HepG2 (cell line): ENCODE data around the gene PNLDC1. TPM values are rescaled to one million over a fixed set of nuclear protein-coding genes. Genes with fewer than 3 reads are reported as not detected.

Experiments used
- HOMEZ ChIP-seq: IDR thresholded peaks from 2 replicates; pipeline ENCODE4 v1.6.1; 2016; ENCODE audit warnings: low read depth
- RBM39 ChIP-seq: fragments of 200-400 bp; formaldehyde crosslinking; IDR thresholded peaks from one replicate; pipeline ENCODE4 v1.6.1; 2018; ENCODE audit warnings: antibody characterized with exemption, mild to moderate bottlenecking, low read depth, low read length; ENCODE audit not compliant: poor library complexity, severe bottlenecking
- SAP130 ChIP-seq: IDR thresholded peaks from 2 replicates; pipeline ENCODE4 v1.6.1; 2016; ENCODE audit warnings: low read depth
- TAF15 ChIP-seq: fragments of 200-400 bp; formaldehyde crosslinking; IDR thresholded peaks from one replicate; pipeline ENCODE4 v1.6.1; 2018; ENCODE audit warnings: mild to moderate bottlenecking, low read depth, low read length; ENCODE audit not compliant: poor library complexity, severe bottlenecking
- TCF12 ChIP-seq, 2 experiments: fragments of 450-650 bp in 1 of 2; sonication (generic) in 1 of 2; formaldehyde crosslinking in 1 of 2; IDR thresholded peaks; 2 replicates each; pipeline versions ENCODE4 v1.6.1 to v1.8.0; 2017 to 2022; ENCODE audit warnings: antibody characterized with exemption in 1 of 2, mild to moderate bottlenecking in 1 of 2, missing genetic modification reagents in 1 of 2, moderate library complexity in 1 of 2
- TOPORS ChIP-seq: sonication (generic); formaldehyde crosslinking; IDR thresholded peaks from 2 replicates; pipeline ENCODE4 v1.8.0; 2023; ENCODE audit warnings: mild to moderate bottlenecking, missing genetic modification reagents
- TP53 ChIP-seq: sonication (generic); formaldehyde crosslinking; conservative IDR thresholded peaks from 2 replicates; pipeline ENCODE4 v1.4.0; 2020; ENCODE audit warnings: missing genetic modification reagents
- YEATS4 ChIP-seq: sonication (generic); formaldehyde crosslinking; IDR thresholded peaks from 2 replicates; pipeline ENCODE4 v1.4.0; 2020; ENCODE audit warnings: missing genetic modification reagents, borderline replicate concordance
- ZFY ChIP-seq: sonication (generic); formaldehyde crosslinking; IDR thresholded peaks from 2 replicates; pipeline ENCODE4 v1.4.0; 2020; ENCODE audit warnings: missing genetic modification reagents
- ZNF276 ChIP-seq: sonication (generic); formaldehyde crosslinking; IDR thresholded peaks from 2 replicates; pipeline ENCODE4 v1.4.0; 2020; ENCODE audit warnings: mild to moderate bottlenecking, low read depth, missing genetic modification reagents
- ZNF563 ChIP-seq: sonication (generic); formaldehyde crosslinking; IDR thresholded peaks from 2 replicates; pipeline ENCODE4 v1.8.0; 2022; ENCODE audit warnings: mild to moderate bottlenecking, moderate library complexity, missing genetic modification reagents
- ZNF646 ChIP-seq: sonication (generic); formaldehyde crosslinking; IDR thresholded peaks from 2 replicates; pipeline ENCODE4 v1.9.0; 2021; ENCODE audit warnings: mild to moderate bottlenecking, missing genetic modification reagents
- ZNF770 ChIP-seq: sonication (generic); formaldehyde crosslinking; IDR thresholded peaks from 2 replicates; pipeline ENCODE4 v1.5.0; 2020; ENCODE audit warnings: mild to moderate bottlenecking, missing genetic modification reagents
- polyA plus RNA-seq, 8 experiments: library from polyadenylated mRNA; depleted of rRNA in 3 of 8; stranded (reverse) in 7 of 8; unstranded in 1 of 8; fragments of >200 nt; fragmentation: Illumina TruSeq in 4 of 8; extraction: Trizol in 4 of 8; gene quantifications; 2 replicates each; pipeline versions ENCODE4 v1.2.1 to v1.2.3, GENCODE V29; 2011 to 2016; ENCODE audit warnings: low read depth in 4 of 8, missing spikeins in 1 of 8, mixed read lengths in 1 of 8; ENCODE audit not compliant: insufficient read depth in 1 of 8
- total RNA-seq, 5 experiments: library from RNA; depleted of rRNA; stranded (reverse); fragments of >200 nt; fragmentation: Illumina TruSeq; extraction: Trizol; gene quantifications; 2 replicates each; pipeline ENCODE4 v1.2.3, GENCODE V29; 2016; ENCODE audit warnings: low read depth in 1 of 5

Gene PNLDC1
- total and polyA plus RNA-seq, 2 of the 13 experiments (the other 11 are each of a cell fraction or from before 2014, with no cell fraction given): not detected

GRCh38 chr6:159761873-159762680, 38.0 kb upstream of the PNLDC1 start, which contains the start of gene ACAT2 (continued):
- TF ChIP-seq ZNF646 (CRISPR knock-in tag) (no peak), TP53 (CRISPR knock-in tag) (peak; percentile 74; the same call in 1 of the 2 replicates), ZNF276 (CRISPR knock-in tag) (no peak), ZNF563 (CRISPR knock-in tag) (peak; percentile 87), SAP130 (CRISPR knock-in tag) (peak; percentile 96), HOMEZ (peak; percentile 49; the same call in 1 of the 2 replicates), TCF12 (IDR thresholded peaks at IDR 0.05) (no peak), TCF12 (CRISPR knock-in tag; IDR thresholded peaks at IDR 0.05) (peak; percentile 78; the same call in 1 of the 2 replicates), ZNF770 (peak; percentile 11; the same call in 1 of the 2 replicates), ZFY (peak; percentile 94), TAF15 (peak; percentile 84), RBM39 (peak; percentile 57), YEATS4 (CRISPR knock-in tag) (peak; percentile 95), TOPORS (CRISPR knock-in tag) (peak; percentile 97)
